GM12878 (cell line): ENCODE results near the gene TMEM72. TPM values are rescaled to one million over a fixed set of nuclear protein-coding genes. Genes with fewer than 3 reads are reported as not detected.

ENCODE experiments used
- BACH1 ChIP-seq: fragments of 450-650 bp; IDR thresholded peaks from 2 replicates; pipeline ENCODE4 v1.6.1; 2017; ENCODE audit warnings: mild to moderate bottlenecking, borderline replicate concordance
- CBX5 ChIP-seq: sonication (generic); IDR thresholded peaks from 2 replicates; pipeline ENCODE4 v1.6.1; 2016; ENCODE audit warnings: low read depth, moderate library complexity, mild to moderate bottlenecking, inconsistent platforms
- CHD1 ChIP-seq: IDR thresholded peaks from 2 replicates; pipeline ENCODE4 v1.6.1; 2012; ENCODE audit warnings: low read depth, low read length, improper control_type of control experiment
- CHD2 ChIP-seq: IDR thresholded peaks from 2 replicates; pipeline ENCODE4 v1.6.1; 2011; ENCODE audit warnings: low read depth, low read length, improper control_type of control experiment, borderline replicate concordance
- DPF2 ChIP-seq: fragments of 450-650 bp; IDR thresholded peaks from 2 replicates; pipeline ENCODE4 v1.6.1; 2017; ENCODE audit warnings: mild to moderate bottlenecking
- E2F8 ChIP-seq: fragments of 450-650 bp; IDR thresholded peaks from 2 replicates; pipeline ENCODE4 v1.6.1; 2018; ENCODE audit warnings: mild to moderate bottlenecking, low read depth, moderate library complexity; ENCODE audit not compliant: partially characterized antibody
- GATAD2B ChIP-seq: fragments of 450-650 bp; conservative IDR thresholded peaks from 2 replicates; pipeline ENCODE4 v1.6.1; 2017; ENCODE audit warnings: low read depth, mild to moderate bottlenecking, moderate library complexity
- IKZF1 ChIP-seq: fragments of 450-650 bp; conservative IDR thresholded peaks from 2 replicates; pipeline ENCODE4 v1.6.1; 2017; ENCODE audit warnings: antibody characterized with exemption, mild to moderate bottlenecking
- IKZF2 ChIP-seq, 2 experiments: fragments of 450-650 bp; IDR thresholded peaks; 2 replicates each; pipeline ENCODE4 v1.6.1; 2017; ENCODE audit warnings: mild to moderate bottlenecking in 2 of 2, moderate library complexity in 2 of 2
- IRF3 ChIP-seq: fragments of 450-650 bp; IDR thresholded peaks from 2 replicates; pipeline ENCODE4 v1.6.1; 2014; ENCODE audit warnings: mild to moderate bottlenecking
- NFYB ChIP-seq: IDR thresholded peaks from 2 replicates; pipeline ENCODE4 v1.6.1; 2011; ENCODE audit warnings: low read depth, mild to moderate bottlenecking, low read length, improper control_type of control experiment, moderate library complexity; ENCODE audit not compliant: insufficient read depth
- NKRF ChIP-seq: fragments of 450-650 bp; conservative IDR thresholded peaks from 2 replicates; pipeline ENCODE4 v1.6.1; 2017; ENCODE audit warnings: mild to moderate bottlenecking, moderate library complexity
- PAX5 ChIP-seq: IDR thresholded peaks from 2 replicates; pipeline ENCODE4 v1.6.1; 2011; ENCODE audit warnings: low read depth, low read length, borderline replicate concordance
- RUNX3 ChIP-seq: IDR thresholded peaks from 2 replicates; pipeline ENCODE4 v1.6.1; 2012; ENCODE audit warnings: low read length, inconsistent platforms
- SMARCA5 ChIP-seq: fragments of 450-650 bp; IDR thresholded peaks from 2 replicates; pipeline ENCODE4 v1.6.1; 2017; ENCODE audit warnings: mild to moderate bottlenecking
- SMC3 ChIP-seq: IDR thresholded peaks from 2 replicates; pipeline ENCODE4 v1.6.1; 2011; ENCODE audit warnings: low read length, improper control_type of control experiment, borderline replicate concordance
- SP1 ChIP-seq: IDR thresholded peaks from one replicate; pipeline ENCODE4 v1.6.1; 2011; ENCODE audit warnings: low read depth, low read length
- SREBF2 ChIP-seq: IDR thresholded peaks from 2 replicates; pipeline ENCODE4 v1.6.1; 2012; ENCODE audit warnings: mild to moderate bottlenecking, low read length
- TBL1XR1 ChIP-seq: IDR thresholded peaks from 2 replicates; pipeline ENCODE4 v1.6.1; 2012; ENCODE audit warnings: low read depth, low read length, improper control_type of control experiment
- ZBTB40 ChIP-seq: fragments of 450-650 bp; IDR thresholded peaks from 2 replicates; pipeline ENCODE4 v1.6.1; 2016; ENCODE audit warnings: mild to moderate bottlenecking, moderate library complexity, borderline replicate concordance
- polyA plus RNA-seq, 11 experiments: library from polyadenylated mRNA; depleted of rRNA in 4 of 11; unstranded in 6 of 11; stranded (reverse) in 5 of 11; fragments of >200 nt; fragmentation: Nextera tagmentation in 4 of 11; fragmentation: Illumina TruSeq in 1 of 11; extraction: Ambion mirVana in 4 of 11; extraction: Trizol in 1 of 11; gene quantifications; 1 replicate in 1 of 11; 2 replicates in 10 of 11; pipeline versions ENCODE4 v1.2.1 to v1.2.3, GENCODE V29; 2011 to 2016; ENCODE audit warnings: inconsistent platforms in 2 of 11, missing spikeins in 2 of 11, low read depth in 1 of 11
- total RNA-seq, 4 experiments: library from RNA; depleted of rRNA in 3 of 4; stranded (reverse); fragments of >200 nt in 3 of 4; fragmentation: Illumina TruSeq in 1 of 4; extraction: Trizol in 1 of 4; gene quantifications; 2 replicates each; pipeline versions ENCODE4 v1.2.1 to v1.2.3, GENCODE V29; 2013 to 2021

Gene TMEM72
- total and polyA plus RNA-seq, 10 of the 15 experiments (the other 5 are each of a cell fraction or from before 2014, with no cell fraction given), result 0.12 TPM; not detected in 9

- TF ChIP-seq SMARCA5, result peak; percentile 70; the same call in 1 of the 2 replicates
- TF ChIP-seq CHD1, result no peak
- TF ChIP-seq E2F8, result no peak
- no peak for TF ChIP-seq CBX5
- TF ChIP-seq GATAD2B, result 0 out of 2 replicates have a peak, but pooled peaks have one; percentile 14
- TF ChIP-seq DPF2, result no peak
- no peak for TF ChIP-seq NKRF
- TF ChIP-seq SP1, result peak; percentile 28
- no peak for TF ChIP-seq IKZF2 (IDR thresholded peaks at IDR 0.05)
- TF ChIP-seq SREBF2, result no peak
- TF ChIP-seq IRF3, result peak; percentile 9; the same call in 1 of the 2 replicates
- TF ChIP-seq BACH1, result no peak
- peak; percentile 23; the same call in 1 of the 2 replicates for TF ChIP-seq PAX5
- TF ChIP-seq CHD2, result peak; percentile 54; the same call in 1 of the 2 replicates
- peak; percentile 99 for TF ChIP-seq SMC3
- TF ChIP-seq NFYB, result no peak
- no peak for TF ChIP-seq ZBTB40
- peak; percentile 5; the same call in 1 of the 2 replicates for TF ChIP-seq IKZF1
- TF ChIP-seq RUNX3, result peak; percentile 65
- TF ChIP-seq TBL1XR1, result no peak
Observed at GRCh38 chr10:44932517-44933450, 21.6 kb downstream of the TMEM72 start (continued).
